ENCODE measurements around the gene GABRB1. TPM values are rescaled to one million over a fixed set of nuclear protein-coding genes. Genes with fewer than 3 reads are reported as not detected.

The GABRB1 gene
- total and polyA plus RNA-seq, 2 of the 8 experiments (the other 6 are each of a cell fraction or from before 2014, with no cell fraction given), result 0.22 to 0.38 TPM

DNA sequence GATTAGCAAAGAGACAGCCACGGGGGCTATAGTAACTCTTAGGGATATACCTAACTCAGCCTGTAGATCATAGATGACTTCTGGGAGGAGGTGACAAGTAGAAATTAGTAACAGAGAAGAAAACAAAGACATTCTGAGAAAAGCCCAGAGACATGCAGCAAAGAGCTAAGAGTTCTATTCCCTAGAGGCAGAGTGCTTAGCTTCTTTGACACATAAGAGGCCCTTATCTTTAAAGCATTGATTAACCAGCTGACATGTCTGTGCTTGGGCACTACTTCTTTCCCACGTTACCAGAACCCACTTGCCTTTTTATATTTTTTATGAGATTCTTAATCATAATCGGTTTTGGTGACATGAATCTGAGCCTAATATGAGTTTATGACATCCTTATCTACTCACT is 179.5 kb downstream of the GABRB1 start (continued):
- TF ChIP-seq, protein P1, sequence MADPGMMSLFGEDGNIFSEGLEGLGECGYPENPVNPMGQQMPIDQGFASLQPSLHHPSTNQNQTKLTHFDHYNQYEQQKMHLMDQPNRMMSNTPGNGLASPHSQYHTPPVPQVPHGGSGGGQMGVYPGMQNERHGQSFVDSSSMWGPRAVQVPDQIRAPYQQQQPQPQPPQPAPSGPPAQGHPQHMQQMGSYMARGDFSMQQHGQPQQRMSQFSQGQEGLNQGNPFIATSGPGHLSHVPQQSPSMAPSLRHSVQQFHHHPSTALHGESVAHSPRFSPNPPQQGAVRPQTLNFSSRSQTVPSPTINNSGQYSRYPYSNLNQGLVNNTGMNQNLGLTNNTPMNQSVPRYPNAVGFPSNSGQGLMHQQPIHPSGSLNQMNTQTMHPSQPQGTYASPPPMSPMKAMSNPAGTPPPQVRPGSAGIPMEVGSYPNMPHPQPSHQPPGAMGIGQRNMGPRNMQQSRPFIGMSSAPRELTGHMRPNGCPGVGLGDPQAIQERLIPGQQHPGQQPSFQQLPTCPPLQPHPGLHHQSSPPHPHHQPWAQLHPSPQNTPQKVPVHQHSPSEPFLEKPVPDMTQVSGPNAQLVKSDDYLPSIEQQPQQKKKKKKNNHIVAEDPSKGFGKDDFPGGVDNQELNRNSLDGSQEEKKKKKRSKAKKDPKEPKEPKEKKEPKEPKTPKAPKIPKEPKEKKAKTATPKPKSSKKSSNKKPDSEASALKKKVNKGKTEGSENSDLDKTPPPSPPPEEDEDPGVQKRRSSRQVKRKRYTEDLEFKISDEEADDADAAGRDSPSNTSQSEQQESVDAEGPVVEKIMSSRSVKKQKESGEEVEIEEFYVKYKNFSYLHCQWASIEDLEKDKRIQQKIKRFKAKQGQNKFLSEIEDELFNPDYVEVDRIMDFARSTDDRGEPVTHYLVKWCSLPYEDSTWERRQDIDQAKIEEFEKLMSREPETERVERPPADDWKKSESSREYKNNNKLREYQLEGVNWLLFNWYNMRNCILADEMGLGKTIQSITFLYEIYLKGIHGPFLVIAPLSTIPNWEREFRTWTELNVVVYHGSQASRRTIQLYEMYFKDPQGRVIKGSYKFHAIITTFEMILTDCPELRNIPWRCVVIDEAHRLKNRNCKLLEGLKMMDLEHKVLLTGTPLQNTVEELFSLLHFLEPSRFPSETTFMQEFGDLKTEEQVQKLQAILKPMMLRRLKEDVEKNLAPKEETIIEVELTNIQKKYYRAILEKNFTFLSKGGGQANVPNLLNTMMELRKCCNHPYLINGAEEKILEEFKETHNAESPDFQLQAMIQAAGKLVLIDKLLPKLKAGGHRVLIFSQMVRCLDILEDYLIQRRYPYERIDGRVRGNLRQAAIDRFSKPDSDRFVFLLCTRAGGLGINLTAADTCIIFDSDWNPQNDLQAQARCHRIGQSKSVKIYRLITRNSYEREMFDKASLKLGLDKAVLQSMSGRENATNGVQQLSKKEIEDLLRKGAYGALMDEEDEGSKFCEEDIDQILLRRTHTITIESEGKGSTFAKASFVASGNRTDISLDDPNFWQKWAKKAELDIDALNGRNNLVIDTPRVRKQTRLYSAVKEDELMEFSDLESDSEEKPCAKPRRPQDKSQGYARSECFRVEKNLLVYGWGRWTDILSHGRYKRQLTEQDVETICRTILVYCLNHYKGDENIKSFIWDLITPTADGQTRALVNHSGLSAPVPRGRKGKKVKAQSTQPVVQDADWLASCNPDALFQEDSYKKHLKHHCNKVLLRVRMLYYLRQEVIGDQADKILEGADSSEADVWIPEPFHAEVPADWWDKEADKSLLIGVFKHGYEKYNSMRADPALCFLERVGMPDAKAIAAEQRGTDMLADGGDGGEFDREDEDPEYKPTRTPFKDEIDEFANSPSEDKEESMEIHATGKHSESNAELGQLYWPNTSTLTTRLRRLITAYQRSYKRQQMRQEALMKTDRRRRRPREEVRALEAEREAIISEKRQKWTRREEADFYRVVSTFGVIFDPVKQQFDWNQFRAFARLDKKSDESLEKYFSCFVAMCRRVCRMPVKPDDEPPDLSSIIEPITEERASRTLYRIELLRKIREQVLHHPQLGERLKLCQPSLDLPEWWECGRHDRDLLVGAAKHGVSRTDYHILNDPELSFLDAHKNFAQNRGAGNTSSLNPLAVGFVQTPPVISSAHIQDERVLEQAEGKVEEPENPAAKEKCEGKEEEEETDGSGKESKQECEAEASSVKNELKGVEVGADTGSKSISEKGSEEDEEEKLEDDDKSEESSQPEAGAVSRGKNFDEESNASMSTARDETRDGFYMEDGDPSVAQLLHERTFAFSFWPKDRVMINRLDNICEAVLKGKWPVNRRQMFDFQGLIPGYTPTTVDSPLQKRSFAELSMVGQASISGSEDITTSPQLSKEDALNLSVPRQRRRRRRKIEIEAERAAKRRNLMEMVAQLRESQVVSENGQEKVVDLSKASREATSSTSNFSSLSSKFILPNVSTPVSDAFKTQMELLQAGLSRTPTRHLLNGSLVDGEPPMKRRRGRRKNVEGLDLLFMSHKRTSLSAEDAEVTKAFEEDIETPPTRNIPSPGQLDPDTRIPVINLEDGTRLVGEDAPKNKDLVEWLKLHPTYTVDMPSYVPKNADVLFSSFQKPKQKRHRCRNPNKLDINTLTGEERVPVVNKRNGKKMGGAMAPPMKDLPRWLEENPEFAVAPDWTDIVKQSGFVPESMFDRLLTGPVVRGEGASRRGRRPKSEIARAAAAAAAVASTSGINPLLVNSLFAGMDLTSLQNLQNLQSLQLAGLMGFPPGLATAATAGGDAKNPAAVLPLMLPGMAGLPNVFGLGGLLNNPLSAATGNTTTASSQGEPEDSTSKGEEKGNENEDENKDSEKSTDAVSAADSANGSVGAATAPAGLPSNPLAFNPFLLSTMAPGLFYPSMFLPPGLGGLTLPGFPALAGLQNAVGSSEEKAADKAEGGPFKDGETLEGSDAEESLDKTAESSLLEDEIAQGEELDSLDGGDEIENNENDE (IDR thresholded peaks at IDR 0.05; ENCODE audit: insufficient replicate concordance, low read length), result no peak
- TF ChIP-seq SP4 (IDR thresholded peaks at IDR 0.05; ENCODE audit: low read length) (no peak), RBBP5 (IDR thresholded peaks at IDR 0.05; ENCODE audit: borderline replicate concordance, low read depth, low read length) (no peak), BACH1 (IDR thresholded peaks at IDR 0.05; ENCODE audit: low read length) (no peak)

Measured in H1 (cell line).